Mesendoderm (in vitro differentiated cells): ENCODE results near the gene CLN6.
A peak's percentile ranks its signal among the peaks of the same experiment; 100 is the strongest.

Experiments
- DNase-seq: peaks from one replicate; pipeline ENCODE4 v3.0.0; 2013
- H2AK5ac ChIP-seq: 2 replicates; pipeline ENCODE4 v1.6.1; 2013; ENCODE audit warnings: low read length, inconsistent platforms
- H2BK120ac ChIP-seq: 2 replicates; pipeline ENCODE4 v1.6.1; 2013; ENCODE audit warnings: low read depth, mild to moderate bottlenecking, low read length, moderate library complexity, mixed read lengths
- H2BK15ac ChIP-seq: replicated peaks from 2 replicates; pipeline ENCODE4 v1.6.1; 2013; ENCODE audit warnings: low read depth, mild to moderate bottlenecking, moderate library complexity
- H2BK5ac ChIP-seq: 2 replicates; pipeline ENCODE4 v1.6.1; 2013; ENCODE audit warnings: low read length, inconsistent platforms
- H3K18ac ChIP-seq: 2 replicates; pipeline ENCODE4 v1.6.1; 2013; ENCODE audit warnings: mild to moderate bottlenecking, low read length, mixed read lengths
- H3K23ac ChIP-seq: one replicate; pipeline ENCODE4 v1.6.1; 2013; ENCODE audit warnings: low read length
- H3K27ac ChIP-seq: 2 replicates; pipeline ENCODE4 v1.5.1; 2013; ENCODE audit warnings: low read depth, mild to moderate bottlenecking, inconsistent platforms, low read length, moderate library complexity
- H3K27me3 ChIP-seq: 2 replicates; pipeline ENCODE4 v1.6.1; 2013; ENCODE audit warnings: low read length, control low read depth, mild to moderate bottlenecking, inconsistent platforms; ENCODE audit not compliant: insufficient read depth, poor library complexity
- H3K36me3 ChIP-seq: 2 replicates; pipeline ENCODE4 v1.6.1; 2013; ENCODE audit warnings: low read length, inconsistent platforms; ENCODE audit not compliant: control insufficient read depth, insufficient read depth
- H3K4ac ChIP-seq: one replicate; pipeline ENCODE4 v1.6.1; 2013; ENCODE audit warnings: low read depth, mild to moderate bottlenecking, low read length, moderate library complexity
- H3K4me1 ChIP-seq: 2 replicates; pipeline ENCODE4 v1.6.1; 2013; ENCODE audit warnings: low read depth, low read length, inconsistent platforms; ENCODE audit not compliant: control insufficient read depth
- H3K4me2 ChIP-seq: 2 replicates; pipeline ENCODE4 v1.6.1; 2013; ENCODE audit warnings: low read length
- H3K4me3 ChIP-seq: 2 replicates; pipeline ENCODE4 v1.5.1; 2013; ENCODE audit warnings: mild to moderate bottlenecking, low read length
- H3K56ac ChIP-seq: one replicate; pipeline ENCODE4 v1.6.1; 2013; ENCODE audit warnings: low read length
- H3K79me1 ChIP-seq: 2 replicates; pipeline ENCODE4 v1.6.1; 2013; ENCODE audit warnings: low read length, inconsistent platforms
- H3K79me2 ChIP-seq: 2 replicates; pipeline ENCODE4 v1.6.1; 2013; ENCODE audit warnings: mild to moderate bottlenecking, low read length; ENCODE audit not compliant: control insufficient read depth, insufficient read depth
- H3K9ac ChIP-seq: 2 replicates; pipeline ENCODE4 v1.6.1; 2013; ENCODE audit warnings: low read length, inconsistent platforms
- H4K5ac ChIP-seq: one replicate; pipeline ENCODE4 v1.6.1; 2013; ENCODE audit warnings: low read length
- H4K8ac ChIP-seq: one replicate; pipeline ENCODE4 v1.6.1; 2013; ENCODE audit warnings: low read depth, mild to moderate bottlenecking, control low read depth, low read length, moderate library complexity
- WGBS: extraction: QIAGEN DNeasy Blood & Tissue Kit; methylation state at CpG from one replicate; pipeline ENCODE4 v1.1.7; 2013; ENCODE audit warnings: low lambda C conversion rate, missing lambda C conversion rate; ENCODE audit not compliant: insufficient coverage; ENCODE audit errors: extremely low coverage; 5-methylcytosine and 5-hydroxymethylcytosine counted together

CLN6 gene

GRCh38 chr15:68249058-68249713, 19.7 kb upstream of the CLN6 start:
- no peak overlapping the region for H3K18ac ChIP-seq
- no peaks in the 10 kb centered on the region for H3K79me1 ChIP-seq
- WGBS = no CpG with 5 or more reads among the region's 3 CpGs
- no peak overlapping the region for H2BK15ac ChIP-seq
- no peaks in the 10 kb centered on the region for H3K36me3 ChIP-seq
- no peak overlapping the region for H2BK5ac ChIP-seq
- no peak overlapping the region for H4K5ac ChIP-seq
- H2BK120ac ChIP-seq = no peak overlapping the region
- no peaks in the 10 kb centered on the region for H3K79me2 ChIP-seq
- H2AK5ac ChIP-seq = no peak overlapping the region
- H3K23ac ChIP-seq = no peak overlapping the region
- H3K27me3 ChIP-seq = no peaks in the 10 kb centered on the region
- no peak overlapping the region for H3K4ac ChIP-seq
- H4K8ac ChIP-seq = no peak overlapping the region
- no peak overlapping the region for H3K4me3 ChIP-seq
- no peak overlapping the region for H3K27ac ChIP-seq
- H3K4me2 ChIP-seq = no peak overlapping the region
- H3K4me1 ChIP-seq = no peaks in the 10 kb centered on the region
- no peak for DNase-seq
- H3K56ac ChIP-seq = no peak overlapping the region
- H3K9ac ChIP-seq = no peak overlapping the region

GRCh38 chr15:68244235-68244634, 14.7 kb upstream of the CLN6 start:
- H3K4ac ChIP-seq = no peak overlapping the region
- H3K4me3 ChIP-seq = no peak overlapping the region
- H2BK5ac ChIP-seq = no peak overlapping the region
- H3K79me1 ChIP-seq = no peaks in the 10 kb centered on the region
- no peak for DNase-seq
- no peak overlapping the region for H2BK15ac ChIP-seq
- H3K23ac ChIP-seq = no peak overlapping the region
- no peaks in the 10 kb centered on the region for H3K27me3 ChIP-seq
- H3K79me2 ChIP-seq = no peaks in the 10 kb centered on the region
- no peak overlapping the region for H3K9ac ChIP-seq
- no peak overlapping the region for H3K18ac ChIP-seq
- H2AK5ac ChIP-seq = no peak overlapping the region
- H3K4me1 ChIP-seq = no peaks in the 10 kb centered on the region
- no peak overlapping the region for H4K5ac ChIP-seq
- H3K4me2 ChIP-seq = no peak overlapping the region
- H2BK120ac ChIP-seq = no peak overlapping the region
- no peak overlapping the region for H3K56ac ChIP-seq
- no peak overlapping the region for H4K8ac ChIP-seq
- H3K27ac ChIP-seq = no peak overlapping the region
- WGBS = no CpG with 5 or more reads among the region's 1 CpG
- no peaks in the 10 kb centered on the region for H3K36me3 ChIP-seq

DNA sequence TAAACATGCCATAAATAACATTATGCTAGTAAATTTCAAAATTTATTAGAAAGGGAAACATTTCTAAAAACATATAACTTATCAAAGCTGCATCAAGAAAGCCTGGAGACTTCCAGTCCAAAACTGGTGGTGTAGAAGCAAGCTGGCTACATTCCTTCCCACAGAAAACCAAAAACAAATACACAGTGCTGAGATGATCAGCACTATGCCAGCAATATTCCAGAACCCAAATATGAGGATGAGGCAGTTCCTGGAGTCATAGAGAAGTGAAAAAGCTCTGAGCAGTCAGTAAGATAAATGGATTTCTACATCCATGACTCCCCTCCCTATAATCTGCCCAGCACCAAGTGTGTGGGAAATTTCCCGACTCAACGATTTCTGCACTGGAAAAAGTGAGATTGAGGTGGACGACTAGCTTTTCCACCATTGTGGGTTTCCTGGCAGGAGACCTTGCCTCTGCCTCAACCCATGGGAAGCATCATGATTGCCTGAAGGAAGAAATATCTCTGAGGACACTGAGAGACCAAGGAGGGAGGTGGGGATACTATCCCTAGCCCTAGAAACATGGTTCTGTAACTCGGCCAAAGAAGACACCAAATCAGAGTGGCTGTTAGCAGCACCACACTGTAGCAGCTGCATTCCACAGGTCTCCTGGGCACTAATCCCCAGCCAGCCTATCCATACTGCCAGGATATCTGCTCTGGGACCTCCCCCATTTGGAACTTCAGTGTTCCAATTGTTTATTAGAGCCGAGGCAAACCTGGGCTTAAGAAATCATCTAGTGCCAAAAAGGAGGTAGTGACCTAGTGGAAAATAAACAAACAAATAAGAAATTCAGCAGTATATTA, 11.8 kb upstream of the CLN6 start:
- Histone ChIP-seq H3K4ac (no peak overlapping the region), H3K27me3 (no peaks in the 10 kb centered on the region), H3K79me2 (no peaks in the 10 kb centered on the region), H4K8ac (no peak overlapping the region), H3K18ac (no peak overlapping the region), H3K56ac (no peak overlapping the region), H3K23ac (no peak overlapping the region), H3K27ac (no peak overlapping the region), H3K9ac (no peak overlapping the region), H3K4me1 (no peaks in the 10 kb centered on the region), H3K4me2 (no peak overlapping the region), H3K79me1 (no peaks in the 10 kb centered on the region), H2BK120ac (no peak overlapping the region), H2AK5ac (no peak overlapping the region), H3K4me3 (no peak overlapping the region), H3K36me3 (no peaks in the 10 kb centered on the region), H2BK15ac (no peak overlapping the region), H4K5ac (no peak overlapping the region), H2BK5ac (no peak overlapping the region)
- DNase-seq = peak; percentile 43
- no CpG with 5 or more reads among the region's 5 CpGs for WGBS

GRCh38 chr15:68239025-68239424, 9.5 kb upstream of the CLN6 start:
- no peak overlapping the region for H2BK5ac ChIP-seq
- no peak overlapping the region for H3K23ac ChIP-seq
- no peaks in the 10 kb centered on the region for H3K79me2 ChIP-seq
- H3K79me1 ChIP-seq = no peaks in the 10 kb centered on the region
- no peaks in the 10 kb centered on the region for H3K4me1 ChIP-seq
- H3K4me2 ChIP-seq = no peak overlapping the region
- H2BK120ac ChIP-seq = no peak overlapping the region
- H3K56ac ChIP-seq = no peak overlapping the region
- no peak overlapping the region for H4K8ac ChIP-seq
- H3K4me3 ChIP-seq = no peak overlapping the region
- H3K27me3 ChIP-seq = no peaks in the 10 kb centered on the region
- H4K5ac ChIP-seq = no peak overlapping the region
- H3K36me3 ChIP-seq = no peaks in the 10 kb centered on the region
- no peak overlapping the region for H3K27ac ChIP-seq
- H3K9ac ChIP-seq = no peak overlapping the region
- H3K4ac ChIP-seq = no peak overlapping the region
- DNase-seq = no peak
- H2BK15ac ChIP-seq = no peak overlapping the region
- H3K18ac ChIP-seq = no peak overlapping the region
- H2AK5ac ChIP-seq = no peak overlapping the region

GRCh38 chr15:68235022-68235421, 5.5 kb upstream of the CLN6 start:
- no CpG with 5 or more reads among the region's 4 CpGs for whole genome bisulfite sequencing
- H3K79me1 ChIP-seq = no peaks in the 10 kb centered on the region
- peaks cover 2% of the 10 kb centered on the region for H3K4me1 ChIP-seq
- H3K18ac ChIP-seq = no peak overlapping the region
- no peak overlapping the region for H3K9ac ChIP-seq
- no peak overlapping the region for H3K27ac ChIP-seq
- H3K79me2 ChIP-seq = no peaks in the 10 kb centered on the region
- H2BK5ac ChIP-seq = no peak overlapping the region
- no peak overlapping the region for H4K8ac ChIP-seq
- H3K27me3 ChIP-seq = no peaks in the 10 kb centered on the region
- H2BK15ac ChIP-seq = no peak overlapping the region
- H3K4me2 ChIP-seq = no peak overlapping the region
- no peak for DNase-seq
- H2BK120ac ChIP-seq = no peak overlapping the region
- H3K4ac ChIP-seq = no peak overlapping the region
- H3K56ac ChIP-seq = no peak overlapping the region
- H4K5ac ChIP-seq = no peak overlapping the region
- H3K36me3 ChIP-seq = no peaks in the 10 kb centered on the region
- H2AK5ac ChIP-seq = no peak overlapping the region
- H3K4me3 ChIP-seq = no peak overlapping the region
- no peak overlapping the region for H3K23ac ChIP-seq
